Left forelimb (tissue), 1 donor: ENCODE data around the gene DDX51.
A peak's percentile ranks its signal among the peaks of the same experiment; 100 is the strongest.

Source experiments
- DNase-seq: peaks from one replicate; pipeline ENCODE4 v3.0.0-alpha.2; 2018; ENCODE audit warnings: low spot score

DDX51 gene, protein sequence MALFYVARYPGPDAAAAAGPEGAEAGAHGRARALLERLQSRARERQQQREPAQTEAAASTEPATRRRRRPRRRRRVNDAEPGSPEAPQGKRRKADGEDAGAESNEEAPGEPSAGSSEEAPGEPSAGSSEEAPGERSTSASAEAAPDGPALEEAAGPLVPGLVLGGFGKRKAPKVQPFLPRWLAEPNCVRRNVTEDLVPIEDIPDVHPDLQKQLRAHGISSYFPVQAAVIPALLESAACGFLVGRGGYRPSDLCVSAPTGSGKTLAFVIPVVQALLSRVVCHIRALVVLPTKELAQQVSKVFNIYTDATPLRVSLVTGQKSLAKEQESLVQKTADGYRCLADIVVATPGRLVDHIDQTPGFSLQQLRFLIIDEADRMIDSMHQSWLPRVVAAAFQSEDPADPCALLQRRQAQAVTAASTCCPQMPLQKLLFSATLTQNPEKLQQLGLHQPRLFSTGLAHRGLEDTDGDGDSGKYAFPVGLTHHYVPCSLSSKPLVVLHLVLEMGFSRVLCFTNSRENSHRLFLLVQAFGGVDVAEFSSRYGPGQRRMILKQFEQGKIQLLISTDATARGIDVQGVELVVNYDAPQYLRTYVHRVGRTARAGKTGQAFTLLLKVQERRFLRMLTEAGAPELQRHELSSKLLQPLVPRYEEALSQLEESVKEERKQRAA

DNA sequence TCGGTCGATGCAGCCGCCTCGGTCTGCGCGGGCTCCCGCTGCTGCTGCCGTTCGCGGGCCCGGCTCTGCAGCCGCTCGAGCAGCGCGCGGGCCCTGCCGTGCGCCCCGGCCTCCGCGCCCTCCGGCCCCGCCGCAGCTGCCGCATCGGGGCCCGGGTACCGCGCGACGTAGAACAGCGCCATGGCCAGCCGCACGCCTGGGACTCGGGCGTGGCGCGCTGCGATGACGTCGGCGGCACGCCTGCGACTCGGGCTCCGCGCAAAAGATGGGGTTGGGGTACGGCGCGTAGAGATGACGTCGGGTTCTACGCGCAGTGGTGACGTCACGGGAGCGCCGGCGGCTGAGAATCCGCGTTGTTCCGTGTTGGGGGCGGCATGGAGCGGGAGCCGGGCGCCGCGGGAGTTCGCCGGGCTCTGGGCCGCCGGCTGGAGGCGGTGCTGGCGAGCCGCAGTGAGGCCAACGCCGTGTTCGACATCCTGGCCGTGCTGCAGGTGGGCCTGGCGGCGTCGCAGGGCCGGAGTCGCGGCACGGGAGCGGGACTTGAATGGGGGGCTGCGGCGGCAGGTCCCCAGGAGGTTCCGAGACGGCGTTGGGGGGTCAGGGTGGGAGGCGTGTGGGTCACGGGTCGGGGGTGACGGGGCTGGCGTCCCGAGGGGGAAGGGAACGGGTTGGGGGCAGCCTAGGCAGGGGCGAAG is at the start of gene DDX51, which contains the start of gene NOC4L:
DDX51 (minus strand) TSS at position 205 of the 695 bp plus-strand sequence; CDS start at position 182, 23 bp downstream.
NOC4L (plus strand) TSS at position 343 of the 695 bp plus-strand sequence; CDS start at position 375, 32 bp downstream.
- peak; percentile 96 for DNase-seq

DNA sequence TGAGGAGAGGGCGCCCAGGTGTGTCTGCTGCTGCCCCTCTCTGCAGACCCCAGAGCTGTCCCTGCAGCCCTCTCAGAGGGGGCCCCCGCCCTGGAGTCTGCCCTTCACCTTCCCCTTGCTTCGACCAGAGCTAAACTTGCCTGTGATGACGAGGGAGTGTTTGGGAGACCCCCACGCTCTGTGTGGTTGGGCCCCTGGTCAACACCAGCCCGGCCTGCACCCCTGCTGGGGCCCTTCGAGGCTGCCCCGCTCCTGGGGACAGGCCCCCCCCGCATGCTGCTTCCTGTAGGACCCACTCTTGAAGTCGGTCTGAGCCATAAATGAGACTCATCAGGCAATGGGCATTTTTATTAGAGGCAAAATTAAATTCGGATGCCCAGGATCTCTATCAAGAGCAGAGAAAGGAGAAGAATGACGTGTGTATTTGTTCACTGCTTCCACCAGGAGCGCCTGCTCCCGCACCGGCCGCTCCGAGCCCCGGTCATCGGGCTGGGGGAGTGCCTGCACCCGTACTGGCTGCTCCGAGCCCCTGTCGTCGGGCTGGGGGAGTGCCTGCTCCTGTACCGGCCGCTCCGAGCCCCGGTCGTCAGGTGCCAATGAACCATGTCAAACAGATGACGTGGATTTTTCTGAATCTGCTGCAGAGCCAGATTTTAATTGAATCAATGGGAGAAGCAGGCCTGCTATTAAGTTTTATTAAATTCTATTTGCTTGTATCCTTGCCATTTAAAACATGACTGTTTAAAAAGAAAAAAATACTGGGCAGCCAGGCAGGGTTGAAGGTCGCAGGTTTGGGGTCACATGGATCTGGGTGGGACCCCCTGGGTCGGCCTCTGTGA is 47.8 kb upstream of the DDX51 start:
- DNase-seq, result no peak

DNA sequence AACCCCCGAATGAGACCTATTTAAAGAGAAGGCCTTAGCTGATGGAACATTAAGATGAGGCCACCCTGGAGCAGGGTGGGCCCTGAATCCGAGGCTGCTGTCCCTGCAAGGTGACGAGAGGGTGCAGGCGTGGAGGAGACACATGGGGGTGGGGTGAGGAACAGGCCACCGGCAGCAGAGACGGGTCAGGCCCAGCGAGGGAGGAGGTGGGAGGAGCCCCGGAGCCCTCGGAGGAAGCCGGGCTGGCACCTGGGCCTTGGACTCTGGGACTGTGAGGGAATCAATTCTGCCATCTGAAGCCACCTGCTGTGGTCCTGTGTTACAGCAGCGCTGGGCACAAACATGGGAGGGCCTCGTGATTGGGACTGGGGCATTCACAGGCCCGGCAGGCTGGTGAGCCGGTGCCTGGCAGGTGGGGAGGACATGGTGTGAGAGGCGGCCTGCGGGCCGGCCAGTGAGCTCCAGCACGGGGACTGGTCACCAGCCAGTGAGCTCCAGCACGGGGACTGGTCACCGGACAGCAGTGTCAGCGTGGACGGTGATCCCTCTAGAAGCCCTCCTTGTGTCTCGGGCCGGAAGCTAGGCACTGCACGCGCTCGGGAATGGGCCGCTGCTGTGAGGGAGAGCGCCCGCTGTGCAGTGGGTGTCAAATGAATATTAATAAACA is 46.8 kb upstream of the DDX51 start:
- DNase-seq, result no peak

DNA sequence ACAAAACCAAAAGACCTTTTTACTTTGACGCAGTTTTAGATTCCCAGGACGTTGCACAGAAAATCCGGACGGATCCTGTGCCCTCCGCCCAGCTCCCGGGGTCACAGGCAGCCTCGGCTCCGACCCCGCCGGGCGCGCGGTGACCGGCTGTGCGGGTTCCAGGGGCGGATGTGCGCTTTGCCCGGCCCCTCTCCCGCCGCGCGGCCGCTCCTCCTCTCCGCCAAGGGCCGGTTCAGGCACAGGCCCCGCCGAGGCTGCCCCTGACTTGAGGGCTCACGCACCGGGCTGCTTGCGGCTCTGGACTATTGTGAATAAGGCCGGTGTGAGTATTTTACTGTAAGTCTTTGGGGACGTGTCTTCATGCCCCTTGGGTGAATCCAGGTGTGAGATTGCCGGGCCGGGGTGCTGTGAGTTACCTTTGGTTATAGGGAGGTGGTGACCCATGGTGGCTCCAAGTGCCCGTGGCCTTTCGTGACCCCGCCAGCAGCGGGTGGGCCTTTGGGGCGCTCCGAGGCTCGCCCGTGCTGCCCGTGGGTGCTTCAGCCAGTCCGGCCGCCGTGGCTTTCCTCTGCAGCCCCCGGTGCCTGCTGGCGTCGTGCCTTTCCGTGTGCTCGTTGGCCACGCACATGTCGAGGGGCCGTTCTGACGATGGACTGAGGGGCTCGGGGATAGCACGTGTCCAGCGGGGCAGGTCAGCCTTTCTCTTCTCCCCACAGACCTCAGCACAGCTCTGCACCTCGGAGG is 46.1 kb upstream of the DDX51 start:
- DNase-seq, result no peak

DNA sequence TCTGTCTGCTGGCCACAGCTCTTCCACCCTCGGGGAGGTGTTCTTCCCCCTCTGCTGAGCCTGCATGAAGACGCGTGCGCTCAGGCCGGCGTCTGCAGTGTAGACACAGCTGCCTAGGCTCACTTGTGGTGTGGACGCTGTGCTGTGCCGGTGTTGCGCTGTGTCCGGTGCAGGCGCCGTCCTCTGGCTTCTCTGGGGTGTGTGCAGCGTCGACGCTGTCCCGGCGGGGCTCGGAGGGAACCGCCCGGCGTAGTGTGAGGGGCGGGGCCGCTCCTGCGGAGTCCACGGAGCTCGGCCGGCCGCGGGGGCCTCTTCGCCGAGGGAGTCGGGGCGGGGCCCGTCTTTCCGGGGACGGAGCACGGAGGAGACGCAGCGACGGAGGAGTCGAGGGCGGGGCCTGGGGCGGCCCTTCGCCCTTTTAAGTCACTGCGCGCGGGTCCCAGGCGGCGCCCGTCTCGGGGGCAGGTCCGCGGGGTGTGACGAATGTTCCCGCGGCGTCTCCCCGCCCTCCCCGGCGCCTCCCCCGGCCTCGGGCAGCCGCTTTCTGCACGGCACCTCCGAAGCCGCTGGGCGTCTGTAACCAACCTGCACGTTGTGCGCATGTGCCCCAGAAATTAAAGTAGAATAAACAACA is 45.4 kb upstream of the DDX51 start:
- peak; percentile 81 for DNase-seq

DNA sequence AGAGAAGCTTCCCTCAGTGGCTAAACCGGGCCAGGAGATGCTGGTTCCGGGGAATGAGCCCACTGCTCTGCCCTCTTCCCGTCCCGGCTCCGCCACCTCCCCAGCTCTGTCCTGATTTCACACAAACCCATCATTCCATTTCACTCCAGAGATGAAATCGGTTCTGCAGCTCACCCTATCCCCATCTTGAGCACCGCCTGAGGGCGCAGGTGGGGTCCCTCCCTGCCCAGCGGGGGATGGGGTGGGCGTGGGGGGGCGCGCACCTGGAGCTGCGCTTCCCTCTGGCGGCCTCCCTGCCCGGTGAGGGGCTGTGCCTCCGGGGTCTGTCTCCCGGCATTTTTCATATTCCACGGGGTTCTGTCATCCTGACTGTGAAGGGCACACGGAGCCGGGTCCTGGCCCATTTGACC is 44.8 kb upstream of the DDX51 start:
- DNase-seq, result no peak

DNA sequence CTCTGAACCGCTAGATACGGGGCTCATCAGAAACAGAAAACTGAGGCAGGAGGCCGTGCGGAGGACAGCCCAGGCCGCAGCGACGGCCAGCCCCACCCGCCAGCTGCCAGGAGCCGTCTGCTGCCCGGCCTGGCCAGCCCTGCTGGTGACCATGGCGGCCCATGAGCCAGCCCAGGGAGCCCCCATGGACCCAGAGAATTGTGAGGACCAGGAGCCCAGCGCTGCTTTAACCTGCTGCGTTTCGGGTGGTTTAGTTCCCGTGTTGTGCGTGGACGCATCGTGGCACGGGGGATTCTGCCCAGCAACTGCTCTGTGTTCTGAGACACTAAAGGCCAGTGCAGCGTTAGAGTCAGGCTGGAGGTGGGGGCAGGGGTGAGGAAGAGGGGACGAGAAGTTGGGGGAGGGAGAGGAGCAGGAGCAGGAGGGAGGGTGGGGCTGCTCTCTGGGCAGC is 44.4 kb upstream of the DDX51 start:
- no peak for DNase-seq

DNA sequence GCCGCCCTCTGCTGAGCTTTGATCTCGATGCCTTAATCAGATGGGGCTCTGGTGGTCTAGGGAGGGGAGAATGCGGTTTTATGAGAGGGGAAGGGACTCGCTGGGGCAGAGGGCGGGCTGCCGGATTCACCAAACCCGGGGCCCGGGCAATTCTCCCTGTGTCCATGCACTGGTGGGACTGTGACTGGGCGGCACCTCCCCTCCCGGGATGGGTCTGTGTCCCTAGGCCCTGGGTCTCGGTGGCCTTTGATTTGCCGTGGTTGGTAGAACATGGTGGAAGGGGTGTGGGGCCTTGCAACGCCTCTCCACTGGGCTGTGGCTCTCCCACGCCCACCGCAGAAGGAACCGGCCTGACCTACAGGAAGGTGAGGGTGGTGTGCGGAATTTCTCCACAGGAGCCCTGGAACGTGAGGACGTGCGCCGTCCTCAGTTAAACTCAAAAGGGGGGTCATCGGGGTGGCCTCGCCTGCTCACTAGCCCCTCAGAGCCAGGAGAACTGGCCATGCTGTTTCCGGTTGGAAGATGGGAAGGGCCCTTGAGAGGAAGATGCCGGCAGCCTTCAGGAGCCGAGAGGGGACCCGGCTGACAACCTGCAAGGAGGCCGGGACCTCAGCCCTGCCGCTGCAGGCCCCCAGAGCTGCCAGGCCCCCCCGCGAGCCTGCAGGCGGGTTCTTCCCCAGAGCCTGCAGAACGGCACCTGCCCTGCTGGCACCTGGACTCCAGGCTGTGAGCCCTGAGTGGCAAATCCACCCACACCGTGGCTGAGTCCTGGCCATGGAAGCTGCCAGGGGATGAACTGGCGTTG is 43.7 kb upstream of the DDX51 start:
- no peak for DNase-seq

DNA sequence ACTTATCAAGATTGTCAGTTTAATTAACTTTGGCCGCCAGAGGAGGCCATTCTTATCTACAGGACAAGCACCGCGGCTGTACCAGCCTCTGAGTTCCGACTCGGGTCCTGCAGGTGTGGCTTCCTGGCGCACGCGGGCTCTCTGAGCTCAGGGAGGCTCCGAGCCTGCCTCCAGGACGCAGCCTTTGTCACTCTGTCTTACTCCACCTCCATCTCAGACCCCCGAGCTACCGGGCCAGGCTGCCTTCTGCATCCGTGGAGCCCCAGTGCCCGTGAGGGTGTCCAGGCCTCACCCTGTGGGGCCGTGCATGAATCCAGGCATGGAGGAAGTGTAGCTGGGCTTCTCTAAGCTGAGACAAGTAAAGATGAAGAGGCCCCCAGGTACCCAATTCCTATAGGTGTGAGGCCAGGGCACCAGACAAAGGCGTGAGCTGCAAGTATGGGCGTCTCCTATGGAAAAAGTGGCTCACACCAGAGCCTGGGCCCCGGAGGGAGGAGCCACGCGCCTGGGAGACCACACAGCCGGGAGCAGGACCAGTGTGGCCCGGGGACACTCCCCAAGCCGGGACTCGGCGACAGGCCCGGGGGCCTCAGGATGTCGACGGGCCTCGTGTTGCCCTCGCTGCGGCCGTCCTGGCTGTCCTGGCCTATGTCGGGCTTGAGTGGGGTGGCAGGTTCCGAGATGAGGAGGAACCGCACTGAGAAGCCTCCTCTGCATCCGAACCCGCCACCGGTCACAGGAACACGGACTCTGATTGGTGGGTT is 42.9 kb upstream of the DDX51 start:
- DNase-seq, result no peak

DNA sequence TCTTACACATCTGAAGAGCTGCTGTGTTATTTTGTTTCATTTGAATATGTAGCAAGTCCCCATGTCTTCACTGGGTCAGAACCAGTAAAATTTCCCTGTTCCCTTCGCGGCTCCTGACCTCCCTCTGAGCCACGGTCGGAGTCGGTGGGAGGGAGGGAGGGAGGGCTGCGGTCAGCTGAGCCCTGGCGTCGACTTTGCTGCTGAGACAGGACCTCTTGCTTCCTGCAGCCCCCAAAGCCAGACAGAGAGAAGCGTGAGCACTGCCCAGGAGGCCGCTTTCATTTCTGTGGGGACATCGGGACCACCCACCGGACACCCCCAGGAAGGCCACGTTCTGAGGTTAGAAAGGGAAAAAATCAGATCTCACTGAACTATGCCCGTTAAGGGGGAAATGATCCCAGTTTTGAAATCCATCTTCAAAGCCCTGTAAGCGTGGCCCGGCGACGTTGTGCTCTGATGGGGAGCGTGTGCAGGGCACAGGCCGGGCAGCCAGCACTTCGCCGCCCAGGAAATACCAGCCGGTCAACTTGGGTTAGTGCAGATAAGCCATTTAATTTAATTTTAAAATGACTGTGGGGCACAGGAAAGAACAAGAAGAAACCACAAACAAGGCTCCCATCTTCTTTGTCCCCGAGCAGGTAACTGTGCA is 42.2 kb upstream of the DDX51 start:
- no peak for DNase-seq

DNA sequence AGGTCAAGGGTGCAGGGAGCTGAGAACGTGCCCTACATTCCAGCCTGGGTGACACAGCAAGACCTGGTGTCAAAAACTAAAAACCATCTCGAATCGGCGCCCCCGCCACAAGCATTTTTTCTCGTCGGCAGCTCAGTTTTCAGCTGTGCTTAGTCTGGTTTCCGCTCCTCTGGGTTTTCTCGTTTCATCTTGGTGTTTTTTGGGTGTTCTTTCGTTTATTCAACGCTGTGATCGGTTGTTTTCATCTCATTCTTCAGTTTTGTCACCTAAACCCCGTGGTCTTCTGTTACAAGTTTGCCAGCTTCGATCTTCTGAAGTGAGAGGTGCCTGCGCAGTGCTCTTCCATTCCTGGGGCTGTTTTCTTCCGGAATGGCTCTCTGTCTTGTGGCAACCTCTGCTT is 41.6 kb upstream of the DDX51 start:
- DNase-seq, result no peak

DNA sequence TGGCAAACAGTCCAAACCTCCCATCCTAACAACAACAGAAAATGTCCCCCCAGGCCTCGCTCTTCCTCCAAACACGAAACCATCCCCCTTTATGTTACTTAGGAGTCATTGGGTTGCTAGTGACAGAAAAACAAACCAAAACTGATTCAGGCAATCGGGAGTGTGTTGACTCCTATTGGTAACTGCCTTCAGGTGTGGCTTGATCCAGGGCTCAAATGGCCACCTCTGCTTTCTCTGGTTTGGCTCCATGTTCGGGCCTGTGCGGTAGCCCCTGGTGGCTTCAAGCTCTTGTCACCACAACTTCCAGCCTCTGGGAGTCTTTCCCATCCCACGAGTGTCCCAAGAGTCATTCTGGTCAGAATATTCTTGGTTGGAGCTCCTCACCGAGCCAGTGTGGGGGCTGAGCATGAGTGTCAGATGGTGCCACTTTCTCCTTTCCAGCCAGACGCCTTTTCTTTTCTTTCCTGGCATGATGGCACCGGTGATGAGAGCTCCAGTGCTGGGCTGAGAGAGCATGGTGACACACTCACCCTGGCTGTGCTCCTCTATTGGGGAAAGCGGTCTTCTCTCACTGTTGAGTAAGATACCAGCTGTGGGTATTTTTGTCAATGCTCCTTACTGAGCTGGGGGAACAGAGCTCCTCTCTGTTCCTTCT is 38.7 kb upstream of the DDX51 start:
- no peak for DNase-seq

DNA sequence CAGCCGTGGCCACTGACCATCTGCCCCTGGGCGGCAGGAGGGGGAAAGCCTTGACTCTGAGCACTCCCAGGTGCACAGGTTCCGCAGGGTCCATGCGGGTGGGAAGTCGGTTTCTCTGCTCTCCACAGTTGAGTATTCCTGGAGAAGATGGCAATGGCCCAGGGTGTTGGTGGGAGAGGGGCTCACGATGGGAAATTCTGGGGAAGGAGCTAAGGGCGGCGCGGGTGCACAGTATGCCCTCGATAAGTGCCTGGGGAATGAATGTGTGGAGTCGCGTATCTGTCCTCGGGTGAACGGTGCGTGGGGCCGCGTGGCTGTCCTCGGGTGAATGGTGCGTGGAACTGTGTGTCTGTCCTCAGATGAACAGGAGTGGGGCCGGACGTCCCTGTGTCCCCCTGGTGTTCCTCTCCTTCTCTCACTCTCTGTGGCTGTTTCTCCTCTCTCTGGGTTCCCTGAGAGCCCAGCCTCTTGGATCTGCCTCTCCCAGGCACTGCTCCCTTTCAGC is 38.1 kb upstream of the DDX51 start:
- no peak for DNase-seq

DNA sequence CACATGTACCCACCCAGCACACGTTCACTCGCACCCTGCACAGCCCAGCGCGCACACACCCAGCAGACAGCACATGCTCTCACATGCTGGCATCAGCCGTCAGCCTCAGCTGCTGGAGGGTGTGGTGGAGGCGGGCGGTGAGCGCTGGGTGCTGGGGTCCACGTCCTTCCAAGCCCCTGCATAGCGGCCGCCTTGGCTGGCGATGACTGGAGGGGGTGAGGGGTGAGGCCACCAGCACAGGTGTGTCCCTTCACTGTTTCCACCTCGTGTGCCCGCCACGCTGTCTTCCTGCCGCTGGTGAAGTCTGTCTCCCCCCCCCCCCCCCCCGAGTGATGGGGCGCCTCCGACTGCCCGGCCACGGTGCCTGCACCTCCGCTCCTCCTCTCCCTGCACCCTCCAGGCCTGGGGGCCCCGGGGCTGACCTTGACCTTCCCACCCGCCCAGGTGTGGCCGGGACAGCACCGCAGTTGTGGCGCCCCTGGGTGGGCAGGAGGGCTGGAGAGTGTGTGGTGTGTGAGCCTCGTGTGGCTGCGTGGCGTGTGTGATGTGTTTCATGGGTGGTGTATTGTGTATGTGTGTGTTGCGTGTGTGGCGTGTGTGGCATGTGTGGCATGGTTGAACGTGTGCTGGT is 37.6 kb upstream of the DDX51 start:
- DNase-seq, result no peak

DNA sequence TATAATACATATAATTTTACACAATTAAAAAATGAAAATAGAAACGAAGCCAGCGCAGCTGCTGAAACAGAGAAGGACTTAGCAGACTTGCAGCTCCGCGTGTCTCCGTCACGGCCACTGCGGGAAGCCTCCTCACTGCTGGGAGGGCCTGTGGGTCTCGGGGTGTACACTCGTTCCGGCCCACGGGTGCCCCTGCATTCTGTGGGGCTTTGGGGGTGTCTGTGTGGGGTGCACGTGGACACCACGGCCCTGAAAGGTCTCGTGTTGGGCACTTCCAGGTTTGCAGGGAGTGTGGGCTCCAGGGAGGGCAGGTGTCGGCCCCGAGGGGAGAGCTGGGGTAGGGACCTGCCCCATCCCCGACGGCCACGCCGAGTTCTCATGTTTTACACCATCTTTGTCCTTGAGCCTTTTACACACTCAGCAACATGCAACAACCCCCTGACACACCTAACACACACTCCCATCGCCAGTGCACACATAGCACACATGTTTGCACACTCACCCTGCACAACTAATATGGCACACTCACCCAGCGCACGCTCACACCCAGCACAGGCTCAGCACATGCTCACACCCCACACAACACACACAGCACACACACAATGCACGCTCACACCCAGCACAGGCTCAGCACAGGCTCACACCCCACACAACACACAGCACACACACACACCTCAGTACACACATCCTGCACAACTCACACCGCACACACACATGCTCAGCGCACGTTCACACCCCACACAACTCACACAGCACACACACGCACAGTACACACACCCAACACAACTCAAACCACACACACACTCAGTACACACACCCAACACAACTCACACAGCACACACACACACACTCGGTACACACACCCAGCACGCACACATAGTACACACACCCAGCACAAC is 36.8 kb upstream of the DDX51 start:
- no peak for DNase-seq
